Peyer's patch (tissue), 4 donors: ENCODE results near the gene KRT80.

ENCODE experiments used
- POLR2A ChIP-seq, 2 donors: fragments of 450-650 bp; IDR thresholded peaks; one replicate each; pipeline ENCODE4 v1.5.1; 2017; ENCODE audit warnings: antibody characterized with exemption in 2 of 2, mild to moderate bottlenecking in 2 of 2, moderate library complexity in 2 of 2
- TF ChIP-seq, protein P1 (sequence below), 6 experiments: fragments of 450-650 bp in 4 of 6; fragments of 200-600 bp in 2 of 6; sonication (generic) in 1 of 6; IDR thresholded peaks; one replicate each; pipeline ENCODE4 v1.5.1; 2017 to 2019; ENCODE audit warnings: antibody characterized with exemption in 6 of 6, mild to moderate bottlenecking in 3 of 6, moderate library complexity in 1 of 6

DNA sequence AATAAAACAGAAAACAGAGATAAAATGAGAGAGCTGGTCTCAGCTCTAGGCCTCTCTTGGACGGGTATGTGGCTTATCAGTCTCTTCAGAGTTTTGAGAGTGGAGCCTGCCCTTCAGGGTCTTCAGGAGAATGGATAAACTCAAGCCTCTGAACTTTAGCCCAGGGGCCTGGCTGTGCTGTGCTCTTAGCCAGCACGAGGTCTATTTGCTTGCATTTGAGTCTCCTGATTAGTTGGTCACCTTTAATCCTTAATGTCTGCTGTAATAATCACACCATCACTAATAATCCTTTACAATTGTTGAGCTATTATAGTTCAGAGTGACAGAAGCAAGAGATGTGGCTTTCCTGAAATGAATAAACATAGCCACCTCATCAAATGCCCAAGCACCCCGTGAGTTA is 24.3 kb downstream of the KRT80 start:
- no peak for TF ChIP-seq POLR2A (IDR thresholded peaks at IDR 0.05)
- TF ChIP-seq, protein P1, sequence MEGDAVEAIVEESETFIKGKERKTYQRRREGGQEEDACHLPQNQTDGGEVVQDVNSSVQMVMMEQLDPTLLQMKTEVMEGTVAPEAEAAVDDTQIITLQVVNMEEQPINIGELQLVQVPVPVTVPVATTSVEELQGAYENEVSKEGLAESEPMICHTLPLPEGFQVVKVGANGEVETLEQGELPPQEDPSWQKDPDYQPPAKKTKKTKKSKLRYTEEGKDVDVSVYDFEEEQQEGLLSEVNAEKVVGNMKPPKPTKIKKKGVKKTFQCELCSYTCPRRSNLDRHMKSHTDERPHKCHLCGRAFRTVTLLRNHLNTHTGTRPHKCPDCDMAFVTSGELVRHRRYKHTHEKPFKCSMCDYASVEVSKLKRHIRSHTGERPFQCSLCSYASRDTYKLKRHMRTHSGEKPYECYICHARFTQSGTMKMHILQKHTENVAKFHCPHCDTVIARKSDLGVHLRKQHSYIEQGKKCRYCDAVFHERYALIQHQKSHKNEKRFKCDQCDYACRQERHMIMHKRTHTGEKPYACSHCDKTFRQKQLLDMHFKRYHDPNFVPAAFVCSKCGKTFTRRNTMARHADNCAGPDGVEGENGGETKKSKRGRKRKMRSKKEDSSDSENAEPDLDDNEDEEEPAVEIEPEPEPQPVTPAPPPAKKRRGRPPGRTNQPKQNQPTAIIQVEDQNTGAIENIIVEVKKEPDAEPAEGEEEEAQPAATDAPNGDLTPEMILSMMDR (IDR thresholded peaks at IDR 0.05) = no peak
